Measurements from ENCODE around the gene RGS10.

RGS10 gene

GRCh38 chr10:119518176-119518575, 24.3 kb downstream of the RGS10 start:
- DNase-seq (ENCODE audit: low read depth): no peak

- DNase-seq (ENCODE audit: low read depth): no peak
These were observed 25.0 kb downstream of the RGS10 start for GRCh38 chr10:119517235-119518141.

- DNase-seq (ENCODE audit: low read depth): no peak
These were observed 25.9 kb downstream of the RGS10 start for GRCh38 chr10:119516381-119517234.

GRCh38 chr10:119515511-119516045, 26.9 kb downstream of the RGS10 start:
- no peak for DNase-seq (ENCODE audit: low read depth)

- no peak for DNase-seq (ENCODE audit: low read depth)
These were observed 27.7 kb downstream of the RGS10 start for GRCh38 chr10:119514819-119515218.

- no peak for DNase-seq (ENCODE audit: low read depth)
These were observed 30.5 kb downstream of the RGS10 start for GRCh38 chr10:119511828-119512515.

- no peak for DNase-seq (ENCODE audit: low read depth)
These were observed 32.5 kb downstream of the RGS10 start for GRCh38 chr10:119509909-119510451.

- no peak for DNase-seq (ENCODE audit: low read depth)
These were observed 35.4 kb downstream of the RGS10 start for GRCh38 chr10:119507115-119507514.

GRCh38 chr10:119505588-119506315, 36.8 kb downstream of the RGS10 start:
- no peak for DNase-seq (ENCODE audit: low read depth)

- DNase-seq (ENCODE audit: low read depth): no peak
These were observed 37.4 kb downstream of the RGS10 start for GRCh38 chr10:119505131-119505551.

GRCh38 chr10:119504651-119505050, 37.9 kb downstream of the RGS10 start:
- no peak for DNase-seq (ENCODE audit: low read depth)

GRCh38 chr10:119503821-119504220, 38.7 kb downstream of the RGS10 start:
- no peak for DNase-seq (ENCODE audit: low read depth)

GRCh38 chr10:119502618-119503155, 39.8 kb downstream of the RGS10 start:
- DNase-seq (ENCODE audit: low read depth): no peak

GRCh38 chr10:119502209-119502608, 40.3 kb downstream of the RGS10 start:
- DNase-seq (ENCODE audit: low read depth): no peak

GRCh38 chr10:119501690-119502089, 40.8 kb downstream of the RGS10 start:
- DNase-seq (ENCODE audit: low read depth): no peak

- DNase-seq (ENCODE audit: low read depth): no peak
These were observed 41.7 kb downstream of the RGS10 start for GRCh38 chr10:119500821-119501220.

- DNase-seq (ENCODE audit: low read depth): no peak
These were observed 42.3 kb downstream of the RGS10 start for GRCh38 chr10:119500123-119500795.

- no peak for DNase-seq (ENCODE audit: low read depth)
These were observed 42.9 kb downstream of the RGS10 start for GRCh38 chr10:119499677-119500002.

- DNase-seq (ENCODE audit: low read depth): no peak
These were observed 43.4 kb downstream of the RGS10 start for GRCh38 chr10:119498889-119499676.

GRCh38 chr10:119497243-119497642, 45.3 kb downstream of the RGS10 start:
- DNase-seq (ENCODE audit: low read depth): no peak

Data from HS-5 (cell line).